Keratinocyte (primary cell): ENCODE data around the gene MTUS2. TPM values are rescaled to one million over a fixed set of nuclear protein-coding genes. Genes with fewer than 3 reads are reported as not detected.

ENCODE experiments used
- DNase-seq: peaks from one replicate; pipeline ENCODE4 v3.0.0-alpha.2; 2011; ENCODE audit warnings: low read depth, missing footprints, low spot score
- FAIRE-seq: peaks from 2 replicates; lab custom pipeline; 2011; peaks lifted over from hg19 to GRCh38; lab: Jason Lieb, UNC
- H2AFZ ChIP-seq: 2 replicates; pipeline ENCODE4 v1.6.0; 2012; ENCODE audit warnings: low read length, control low read depth, inconsistent platforms; ENCODE audit not compliant: control insufficient read depth
- H3K27ac ChIP-seq: 2 replicates; pipeline ENCODE4 v1.5.1; 2011; ENCODE audit warnings: low read length; ENCODE audit not compliant: control insufficient read depth, insufficient read depth
- H3K27me3 ChIP-seq: 3 replicates; pipeline ENCODE4 v1.6.0; 2011; ENCODE audit warnings: low read length; ENCODE audit not compliant: control insufficient read depth, insufficient read depth; ENCODE audit errors: extremely low read depth
- H3K36me3 ChIP-seq, 2 experiments: 2 replicates in 1 of 2; 3 replicates in 1 of 2; pipeline ENCODE4 v1.5.1; 2011; ENCODE audit warnings: low read length in 2 of 2, mild to moderate bottlenecking in 1 of 2; ENCODE audit not compliant: control insufficient read depth in 2 of 2, insufficient read depth in 2 of 2; ENCODE audit errors: extremely low read depth in 1 of 2
- H3K4me1 ChIP-seq: 3 replicates; pipeline ENCODE4 v1.5.1; 2011; ENCODE audit warnings: low read length; ENCODE audit not compliant: control insufficient read depth, insufficient read depth; ENCODE audit errors: extremely low read depth
- H3K4me2 ChIP-seq: 3 replicates; pipeline ENCODE4 v1.6.0; 2011; ENCODE audit warnings: low read depth, low read length; ENCODE audit not compliant: control insufficient read depth, insufficient read depth; ENCODE audit errors: extremely low read depth
- H3K4me3 ChIP-seq, 3 experiments: fragments of 200-600 bp in 1 of 3; sonication (generic) in 1 of 3; 2 replicates in 2 of 3; 3 replicates in 1 of 3; pipeline ENCODE4 v1.5.1; 2011 to 2016; ENCODE audit warnings: low read length in 3 of 3, mild to moderate bottlenecking in 3 of 3, control low read depth in 2 of 3, inconsistent platforms in 1 of 3, low read depth in 1 of 3, mixed read lengths in 1 of 3, mixed run types in 1 of 3, moderate library complexity in 1 of 3; ENCODE audit not compliant: control insufficient read depth in 2 of 3, insufficient read depth in 2 of 3; ENCODE audit errors: extremely low read depth in 1 of 3
- H3K79me2 ChIP-seq: 2 replicates; pipeline ENCODE4 v1.6.0; 2012; ENCODE audit warnings: low read length; ENCODE audit not compliant: control insufficient read depth, insufficient read depth
- H3K9ac ChIP-seq: 3 replicates; pipeline ENCODE4 v1.6.0; 2011; ENCODE audit warnings: low read length; ENCODE audit not compliant: control insufficient read depth, insufficient read depth; ENCODE audit errors: extremely low read depth
- H3K9me1 ChIP-seq: 3 replicates; pipeline ENCODE4 v1.6.0; 2011; ENCODE audit warnings: low read length; ENCODE audit not compliant: control insufficient read depth, insufficient read depth; ENCODE audit errors: extremely low read depth
- H3K9me3 ChIP-seq: 2 replicates; pipeline ENCODE4 v1.5.1; 2012; ENCODE audit warnings: low read depth, low read length; ENCODE audit not compliant: control insufficient read depth
- H4K20me1 ChIP-seq: 3 replicates; pipeline ENCODE4 v1.6.0; 2011; ENCODE audit warnings: low read length; ENCODE audit not compliant: control insufficient read depth, insufficient read depth; ENCODE audit errors: extremely low read depth
- CTCF ChIP-seq, 3 experiments: IDR thresholded peaks in 1 of 3; conservative IDR thresholded peaks in 1 of 3; optimal IDR thresholded peaks in 1 of 3; 2 replicates in 2 of 3; 3 replicates in 1 of 3; pipeline versions ENCODE3 to v1.5.1; 2011; ENCODE audit warnings: low read length in 3 of 3, mild to moderate bottlenecking in 3 of 3, moderate library complexity in 2 of 3, control low read depth in 1 of 3, inconsistent platforms in 1 of 3; ENCODE audit not compliant: insufficient read depth in 2 of 3; ENCODE audit errors: extremely low read depth in 1 of 3
- EZH2 ChIP-seq: IDR thresholded peaks from one replicate; pipeline ENCODE4 v1.6.1; 2012; ENCODE audit warnings: inconsistent platforms, mild to moderate bottlenecking, low read length, moderate library complexity
- dilution Hi-C: fragments of 300-500 bp; cut with MboI; formaldehyde crosslinking; loops from one replicate; pipeline ENCODE4 v1.7.0; 2020; ENCODE audit warnings: low sequenced_read_pairs; ENCODE audit not compliant: extremely low pct_ligation_motif_present
- polyA plus RNA-seq, 5 experiments: library from polyadenylated mRNA; depleted of rRNA in 3 of 5; stranded (reverse) in 3 of 5; stranded (forward) in 1 of 5; unstranded in 1 of 5; fragments of >200 nt; gene quantifications; 1 replicate in 1 of 5; 2 replicates in 3 of 5; 3 replicates in 1 of 5; pipeline versions ENCODE4 v1.2.1 to v1.2.3, GENCODE V29; 2011 to 2012; ENCODE audit warnings: missing spikeins in 2 of 5, low read depth in 1 of 5, low replicate concordance in 1 of 5

Gene MTUS2
- polyA plus RNA-seq, 1 donor (not counting 4 experiments of a cell fraction or from before 2014, with no cell fraction given) = 0.17 TPM

- Histone ChIP-seq H3K9me3 (no peaks in the 10 kb centered on the region), H3K4me3 (no peak overlapping the region), H3K79me2 (no peaks in the 10 kb centered on the region), H3K36me3 (no peaks in the 10 kb centered on the region), H3K27me3 (peaks cover 5% of the 10 kb centered on the region), H3K4me1 (no peaks in the 10 kb centered on the region), H3K4me2 (no peak overlapping the region), H2AFZ (no peak overlapping the region), H3K9me1 (no peaks in the 10 kb centered on the region), H4K20me1 (no peaks in the 10 kb centered on the region), H3K27ac (no peak overlapping the region), H3K9ac (no peak overlapping the region)
- FAIRE-seq (no peak), DNase-seq (no peak)
- TF ChIP-seq EZH2 (no peak), CTCF (optimal IDR thresholded peaks at IDR 0.05 in 1 of 3, IDR thresholded peaks at IDR 0.05 in 1 of 3, conservative IDR thresholded peaks at IDR 0.05 in 1 of 3; ENCODE audit: extremely low read depth in 1 of 3, insufficient read depth in 2 of 3, low read length in 3 of 3) (no peak)
- dilution Hi-C loops = no loop called here
These were observed 664.1 kb downstream of the MTUS2 start for GRCh38 chr13:29484236-29484635.

GRCh38 chr13:29484796-29485195, 664.7 kb downstream of the MTUS2 start:
- no peak overlapping the region for H3K4me2 ChIP-seq
- H3K27me3 ChIP-seq = peaks cover 4% of the 10 kb centered on the region
- no peak overlapping the region for H3K9ac ChIP-seq
- no peak overlapping the region for H3K27ac ChIP-seq
- no peaks in the 10 kb centered on the region for H3K79me2 ChIP-seq
- no peaks in the 10 kb centered on the region for H3K9me1 ChIP-seq
- no peaks in the 10 kb centered on the region for H3K9me3 ChIP-seq
- DNase-seq (no peak), FAIRE-seq (no peak)
- dilution Hi-C loops = no loop called here
- H3K36me3 ChIP-seq = no peaks in the 10 kb centered on the region
- H3K4me1 ChIP-seq = no peaks in the 10 kb centered on the region
- no peak for TF ChIP-seq CTCF (optimal IDR thresholded peaks at IDR 0.05 in 1 of 3, IDR thresholded peaks at IDR 0.05 in 1 of 3, conservative IDR thresholded peaks at IDR 0.05 in 1 of 3; ENCODE audit: extremely low read depth in 1 of 3, insufficient read depth in 2 of 3, low read length in 3 of 3)
- no peak overlapping the region for H2AFZ ChIP-seq
- no peak overlapping the region for H3K4me3 ChIP-seq
- no peaks in the 10 kb centered on the region for H4K20me1 ChIP-seq
